GM11168 (cell line): ENCODE data around the gene FLRT3.

ENCODE experiments used
- in situ Hi-C: fragments of 300-500 bp; cut with MboI; formaldehyde crosslinking; loops from one replicate; pipeline ENCODE4 v1.12.0; 2022; ENCODE audit warnings: low sequenced_read_pairs; ENCODE audit not compliant: unreplicated experiment

Gene FLRT3

GRCh38 chr20:14332866-14333265 lies 4.5 kb downstream of the FLRT3 start:
- in situ Hi-C loops: loop anchor here (25.0 kb wide), 1 partner anchor 1329 kb away; no protein-coding TSS in a partner anchor

- in situ Hi-C loops: loop anchor here (25.0 kb wide), 1 partner anchor 1331 kb away; no protein-coding TSS in a partner anchor
Measured at GRCh38 chr20:14331646-14332045, 5.8 kb downstream of the FLRT3 start.

DNA sequence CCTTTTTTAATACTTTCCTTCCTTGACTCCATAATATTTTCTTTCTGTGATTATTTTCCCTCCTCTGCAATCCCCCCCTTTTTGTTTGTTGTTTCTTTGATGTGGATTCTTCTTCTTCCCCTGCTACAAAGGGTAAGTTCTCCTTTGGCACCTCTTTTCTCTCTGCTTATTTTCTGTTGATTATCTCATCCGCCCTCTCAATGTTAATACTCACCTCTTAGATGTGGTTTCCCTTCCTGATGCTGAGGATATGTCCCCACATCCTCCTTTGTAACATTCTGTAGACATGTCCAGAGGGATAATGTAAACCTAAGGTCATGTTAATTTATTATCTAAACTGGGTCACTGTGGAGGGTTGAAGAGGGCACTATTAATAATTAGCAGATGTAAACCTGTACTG lies 17.7 kb downstream of the FLRT3 start:
- in situ Hi-C loops: no loop called here

DNA sequence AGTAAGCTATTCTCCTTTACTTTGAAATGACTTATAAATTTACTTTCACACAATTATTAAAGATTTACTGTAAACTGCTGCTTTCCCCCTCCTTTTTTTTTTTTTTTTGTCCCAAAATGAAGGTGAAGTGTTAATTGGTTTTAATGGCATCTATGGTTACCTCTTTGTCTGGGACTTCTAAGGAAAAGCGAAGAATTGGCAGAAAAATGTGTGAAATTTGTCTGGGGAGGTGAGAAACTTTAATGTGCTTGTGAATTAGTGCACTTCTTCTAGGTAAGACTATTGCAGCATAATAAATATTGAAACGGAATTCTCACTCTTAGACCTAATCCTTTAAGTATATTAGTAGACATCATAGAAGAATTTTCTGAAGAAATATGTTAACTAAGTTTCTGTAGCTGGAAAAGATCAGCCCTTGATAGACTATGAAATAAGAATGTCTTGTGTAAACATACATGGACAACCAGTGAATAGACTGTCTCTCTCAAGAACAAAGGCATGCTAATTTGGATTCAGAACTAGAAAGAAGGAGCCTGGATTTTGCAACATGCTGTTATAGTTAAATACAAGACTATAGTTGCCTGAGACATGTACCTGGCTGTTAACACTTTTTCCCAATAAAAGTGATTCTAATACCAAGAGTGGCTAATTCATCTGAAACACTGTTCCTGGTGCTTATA lies 23.9 kb downstream of the FLRT3 start:
- in situ Hi-C loops: no loop called here

- in situ Hi-C loops: no loop called here
Measured at GRCh38 chr20:14312001-14312400, 25.4 kb downstream of the FLRT3 start.

GRCh38 chr20:14310977-14311627 lies 26.3 kb downstream of the FLRT3 start:
- in situ Hi-C loops: no loop called here

- in situ Hi-C loops: no loop called here
Measured at GRCh38 chr20:14307956-14308355, 29.5 kb downstream of the FLRT3 start.

DNA sequence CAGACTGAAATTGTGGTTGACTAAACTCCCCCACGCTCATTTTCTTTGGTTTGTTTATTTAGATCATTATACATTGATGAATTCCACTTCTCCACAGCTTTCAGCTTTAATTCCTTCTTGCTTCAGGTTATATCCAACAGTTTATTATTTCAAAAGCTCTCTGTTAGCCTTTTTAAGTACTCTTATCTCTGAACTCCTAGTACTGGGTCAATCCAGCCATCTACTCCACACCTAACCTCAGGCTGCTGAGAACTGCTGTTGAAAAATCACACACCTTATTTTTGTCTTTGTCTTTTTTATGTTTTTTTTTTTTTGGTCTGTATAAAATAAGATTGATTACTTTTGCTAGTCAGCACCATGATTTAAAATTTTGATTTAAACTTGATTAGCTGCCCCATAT lies 32.9 kb downstream of the FLRT3 start:
- in situ Hi-C loops: no loop called here

DNA sequence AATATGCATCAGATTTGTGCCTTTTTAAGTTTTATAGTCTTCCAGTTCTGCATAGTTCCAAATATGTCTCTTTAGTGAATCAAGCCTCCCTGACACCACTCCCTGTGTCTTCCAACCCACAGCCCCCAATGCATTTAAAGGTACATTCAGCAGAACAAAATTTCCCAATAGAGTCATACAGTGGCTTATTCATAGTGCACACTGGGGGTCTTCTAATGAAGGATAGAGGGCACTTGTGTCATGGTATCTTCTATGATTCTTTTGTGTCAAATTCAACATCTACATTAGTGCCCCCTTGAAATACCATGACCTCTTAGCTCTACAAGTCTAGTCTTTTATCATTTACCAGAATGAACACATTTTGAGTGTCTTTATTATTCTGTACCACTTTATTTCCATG lies 33.8 kb downstream of the FLRT3 start:
- in situ Hi-C loops: no loop called here

DNA sequence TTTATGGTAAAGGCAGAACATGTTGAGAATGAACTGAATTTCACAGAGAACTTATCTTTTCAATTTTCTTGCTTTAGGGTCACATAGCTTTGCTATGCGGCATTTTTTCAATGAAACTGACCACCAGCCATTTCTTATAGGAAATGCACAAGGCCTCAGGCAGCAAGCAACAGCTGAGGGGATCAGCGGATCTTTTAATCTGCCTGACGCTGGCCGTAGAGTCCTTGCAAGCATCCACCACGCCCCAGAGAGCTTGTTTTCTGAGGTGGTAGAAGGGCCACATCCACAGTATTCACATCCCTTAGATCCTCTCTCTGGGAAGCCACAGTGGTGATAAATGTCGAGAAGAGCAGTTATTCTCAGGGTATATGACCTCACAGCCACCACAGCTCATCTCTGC lies 34.3 kb downstream of the FLRT3 start:
- in situ Hi-C loops: no loop called here

GRCh38 chr20:14299831-14300230 lies 37.6 kb downstream of the FLRT3 start:
- in situ Hi-C loops: no loop called here

- in situ Hi-C loops: no loop called here
Measured at GRCh38 chr20:14295770-14296309, 41.6 kb downstream of the FLRT3 start.

GRCh38 chr20:14295238-14295637 lies 42.2 kb downstream of the FLRT3 start:
- in situ Hi-C loops: no loop called here

GRCh38 chr20:14291502-14291901 lies 45.9 kb downstream of the FLRT3 start:
- in situ Hi-C loops: no loop called here

GRCh38 chr20:14288341-14289330 lies 48.8 kb downstream of the FLRT3 start:
- in situ Hi-C loops: no loop called here

DNA sequence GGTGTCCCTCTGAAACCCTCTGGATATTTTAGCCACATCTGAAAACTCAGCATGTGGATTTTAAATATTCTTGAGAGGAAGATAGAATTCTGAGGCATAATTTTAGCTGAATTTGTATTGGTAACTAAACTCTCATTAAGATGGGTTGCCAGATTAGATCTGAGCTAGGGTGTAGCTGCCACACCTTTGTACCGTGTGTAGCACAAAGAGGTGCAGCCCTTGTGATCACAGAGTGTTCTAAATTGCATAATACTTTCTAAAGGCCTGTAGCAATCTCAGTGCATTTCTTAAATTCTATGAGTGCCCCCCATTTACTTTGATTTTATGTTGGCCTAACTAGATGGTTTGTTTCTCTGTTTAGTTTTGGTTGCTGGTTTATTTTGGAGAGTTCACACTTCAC lies 53.0 kb downstream of the FLRT3 start:
- in situ Hi-C loops: no loop called here

DNA sequence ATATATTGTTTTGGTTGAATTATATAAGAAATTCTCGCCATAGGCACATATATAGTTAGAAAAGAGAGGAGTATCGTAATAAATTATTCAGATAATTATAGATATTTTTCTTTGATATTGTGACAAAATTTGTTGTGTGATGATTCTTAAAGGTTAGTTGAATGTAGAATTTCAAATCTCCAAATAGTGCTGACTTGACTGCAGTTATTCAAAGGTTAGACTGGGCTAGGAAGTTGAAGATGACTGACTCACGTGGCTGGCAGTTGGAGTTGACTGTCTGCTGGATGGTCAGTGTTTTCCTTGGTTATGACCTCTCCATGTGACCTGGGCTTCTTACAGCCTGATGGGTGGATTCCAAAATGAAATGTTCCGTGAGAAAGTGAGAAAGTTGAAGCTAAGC lies 55.3 kb downstream of the FLRT3 start:
- in situ Hi-C loops: no loop called here
